OCI-LY3 (cell line): ENCODE results near the gene KIAA1671.

ENCODE experiments used
- H2AFZ ChIP-seq: fragments of 200-600, 300-600 bp; shearing (Covaris generic); 2 replicates; pipeline ENCODE4 v1.6.0; 2014; ENCODE audit warnings: antibody characterized with exemption, low read depth, low read length
- H3K27ac ChIP-seq: fragments of 200-600, 300-600 bp; sonication (generic); 2 replicates; pipeline ENCODE4 v1.5.1; 2014; ENCODE audit warnings: mild to moderate bottlenecking, low read length, moderate library complexity, mixed read lengths
- H3K27me3 ChIP-seq: fragments of 200-600, 300-600 bp; sonication (generic); 2 replicates; pipeline ENCODE4 v1.6.1; 2014; ENCODE audit warnings: low read depth, low read length, mixed read lengths
- H3K36me3 ChIP-seq: fragments of 200-600, 300-600 bp; sonication (generic); replicated peaks from 2 replicates; pipeline ENCODE3; 2014; ENCODE audit warnings: low read depth, low read length, mixed read lengths
- H3K4me1 ChIP-seq: fragments of 300-600, 200-600 bp; sonication (generic); 2 replicates; pipeline ENCODE4 v1.6.1; 2014; ENCODE audit warnings: low read length, mixed read lengths
- H3K4me2 ChIP-seq: fragments of 200-600, 300-600 bp; sonication (generic); 2 replicates; pipeline ENCODE4 v1.6.1; 2014; ENCODE audit warnings: low read length, mixed read lengths
- H3K4me3 ChIP-seq: fragments of 300-600, 200-600 bp; sonication (generic); 2 replicates; pipeline ENCODE4 v1.5.1; 2014; ENCODE audit warnings: antibody characterized with exemption, mild to moderate bottlenecking, low read length, moderate library complexity
- H3K79me2 ChIP-seq: fragments of 300-600, 200-600 bp; shearing (Covaris generic); 2 replicates; pipeline ENCODE4 v1.6.1; 2014; ENCODE audit warnings: mild to moderate bottlenecking, low read length, mixed read lengths
- H3K9ac ChIP-seq: fragments of 300-600, 200-600 bp; shearing (Covaris generic); 2 replicates; pipeline ENCODE4 v1.6.0; 2014; ENCODE audit warnings: mild to moderate bottlenecking, low read length, moderate library complexity
- H3K9me3 ChIP-seq: fragments of 200-600, 300-600 bp; shearing (Covaris generic); 2 replicates; pipeline ENCODE4 v1.6.1; 2014; ENCODE audit warnings: low read length, mixed read lengths; ENCODE audit not compliant: insufficient read depth
- H4K20me1 ChIP-seq: fragments of 200-600, 300-600 bp; sonication (generic); 2 replicates; pipeline ENCODE4 v1.6.1; 2016; ENCODE audit warnings: low read length, mixed read lengths; ENCODE audit not compliant: insufficient read depth
- EZH2phosphoT487 ChIP-seq: fragments of 200-600 bp; shearing (Covaris generic); IDR thresholded peaks from 2 replicates; pipeline ENCODE4 v1.6.1; 2018; ENCODE audit warnings: antibody characterized with exemption, mixed run types, low read depth
- TF ChIP-seq, protein P1 (sequence below): fragments of 200-600, 300-600 bp; sonication (generic); IDR thresholded peaks from 2 replicates; pipeline ENCODE4 v1.5.1; 2014; ENCODE audit warnings: antibody characterized with exemption, low read length, low read depth

KIAA1671 gene

DNA sequence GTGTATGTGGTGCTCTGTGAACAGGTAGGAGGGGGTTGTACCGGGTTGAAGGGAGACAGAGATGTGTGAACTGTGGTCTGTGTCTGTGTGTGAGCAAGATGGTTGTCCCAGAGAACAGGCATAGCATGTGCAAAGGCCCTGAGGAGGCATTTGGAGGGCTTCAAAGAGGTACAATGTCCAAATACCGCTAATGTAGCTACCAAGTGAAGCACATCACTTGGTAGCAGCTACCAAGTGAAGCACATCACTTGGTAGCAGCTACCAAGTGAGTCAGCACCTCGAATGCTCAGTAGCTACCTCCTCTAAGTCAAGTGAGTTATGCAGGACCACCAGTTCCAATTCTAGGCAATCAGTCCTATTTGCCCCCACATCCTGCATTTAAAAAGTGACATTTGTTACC lies 72.4 kb downstream of the KIAA1671 start:
- no peak overlapping the region for H3K4me3 ChIP-seq
- H3K27ac ChIP-seq: no peak overlapping the region
- H3K27me3 ChIP-seq: peaks cover 26% of the 10 kb centered on the region; the same call in 1 of the 2 replicates
- H2AFZ ChIP-seq: no peak overlapping the region
- no peaks in the 10 kb centered on the region for H3K79me2 ChIP-seq
- H3K36me3 ChIP-seq: no peaks in the 10 kb centered on the region
- no peaks in the 10 kb centered on the region for H3K9me3 ChIP-seq
- H4K20me1 ChIP-seq: no peaks in the 10 kb centered on the region
- H3K4me1 ChIP-seq: no peaks in the 10 kb centered on the region
- TF ChIP-seq, protein P1, sequence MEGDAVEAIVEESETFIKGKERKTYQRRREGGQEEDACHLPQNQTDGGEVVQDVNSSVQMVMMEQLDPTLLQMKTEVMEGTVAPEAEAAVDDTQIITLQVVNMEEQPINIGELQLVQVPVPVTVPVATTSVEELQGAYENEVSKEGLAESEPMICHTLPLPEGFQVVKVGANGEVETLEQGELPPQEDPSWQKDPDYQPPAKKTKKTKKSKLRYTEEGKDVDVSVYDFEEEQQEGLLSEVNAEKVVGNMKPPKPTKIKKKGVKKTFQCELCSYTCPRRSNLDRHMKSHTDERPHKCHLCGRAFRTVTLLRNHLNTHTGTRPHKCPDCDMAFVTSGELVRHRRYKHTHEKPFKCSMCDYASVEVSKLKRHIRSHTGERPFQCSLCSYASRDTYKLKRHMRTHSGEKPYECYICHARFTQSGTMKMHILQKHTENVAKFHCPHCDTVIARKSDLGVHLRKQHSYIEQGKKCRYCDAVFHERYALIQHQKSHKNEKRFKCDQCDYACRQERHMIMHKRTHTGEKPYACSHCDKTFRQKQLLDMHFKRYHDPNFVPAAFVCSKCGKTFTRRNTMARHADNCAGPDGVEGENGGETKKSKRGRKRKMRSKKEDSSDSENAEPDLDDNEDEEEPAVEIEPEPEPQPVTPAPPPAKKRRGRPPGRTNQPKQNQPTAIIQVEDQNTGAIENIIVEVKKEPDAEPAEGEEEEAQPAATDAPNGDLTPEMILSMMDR: no peak
- TF ChIP-seq EZH2phosphoT487: no peak
- H3K4me2 ChIP-seq: no peak overlapping the region
- H3K9ac ChIP-seq: no peak overlapping the region

DNA sequence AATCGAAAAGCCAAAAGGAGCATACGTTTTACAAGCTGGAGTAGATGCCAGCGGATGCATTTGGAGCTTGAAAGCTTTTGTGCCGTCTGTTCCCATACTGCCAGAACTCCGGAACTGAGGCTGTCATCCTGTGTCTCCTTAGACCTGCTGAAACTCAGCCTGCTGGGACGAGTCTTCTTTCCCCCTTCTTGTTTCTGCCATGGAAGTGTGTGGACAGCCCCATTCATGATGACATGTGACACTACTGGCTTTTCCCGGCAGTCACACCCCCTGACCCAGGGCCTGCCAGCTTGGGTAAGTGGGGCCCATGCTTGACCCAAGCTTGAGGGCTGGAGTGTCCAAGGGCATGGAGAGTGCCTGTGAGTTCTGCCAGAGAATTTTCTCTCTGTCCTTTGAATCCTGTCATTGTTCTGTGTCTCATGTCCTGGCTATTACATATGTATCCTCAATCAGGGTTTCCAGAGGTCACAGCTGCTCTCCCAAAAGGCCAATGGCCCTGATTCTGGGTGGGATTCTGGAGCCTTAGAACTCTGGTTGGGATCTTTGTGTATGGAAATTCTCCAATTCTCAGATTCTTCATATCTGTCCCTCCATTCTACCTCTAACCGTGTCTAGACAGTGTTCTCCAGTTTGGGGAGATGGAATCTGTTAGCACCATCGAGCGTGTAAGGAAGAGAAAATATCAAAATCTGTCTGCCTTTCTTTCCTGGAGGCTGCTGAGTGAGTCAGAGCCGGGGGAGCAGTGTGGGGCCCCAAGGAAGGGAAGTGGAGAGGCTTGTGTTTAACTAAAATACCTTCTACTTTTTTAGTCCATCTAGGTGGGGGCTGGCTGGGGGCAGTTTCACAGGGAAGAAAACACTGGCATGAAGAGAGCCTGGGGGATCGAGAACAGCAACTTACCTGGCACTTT lies 73.2 kb downstream of the KIAA1671 start:
- H3K9ac ChIP-seq: no peak overlapping the region
- no peaks in the 10 kb centered on the region for H3K4me1 ChIP-seq
- H3K27me3 ChIP-seq: peaks cover 19% of the 10 kb centered on the region; the same call in 1 of the 2 replicates

DNA sequence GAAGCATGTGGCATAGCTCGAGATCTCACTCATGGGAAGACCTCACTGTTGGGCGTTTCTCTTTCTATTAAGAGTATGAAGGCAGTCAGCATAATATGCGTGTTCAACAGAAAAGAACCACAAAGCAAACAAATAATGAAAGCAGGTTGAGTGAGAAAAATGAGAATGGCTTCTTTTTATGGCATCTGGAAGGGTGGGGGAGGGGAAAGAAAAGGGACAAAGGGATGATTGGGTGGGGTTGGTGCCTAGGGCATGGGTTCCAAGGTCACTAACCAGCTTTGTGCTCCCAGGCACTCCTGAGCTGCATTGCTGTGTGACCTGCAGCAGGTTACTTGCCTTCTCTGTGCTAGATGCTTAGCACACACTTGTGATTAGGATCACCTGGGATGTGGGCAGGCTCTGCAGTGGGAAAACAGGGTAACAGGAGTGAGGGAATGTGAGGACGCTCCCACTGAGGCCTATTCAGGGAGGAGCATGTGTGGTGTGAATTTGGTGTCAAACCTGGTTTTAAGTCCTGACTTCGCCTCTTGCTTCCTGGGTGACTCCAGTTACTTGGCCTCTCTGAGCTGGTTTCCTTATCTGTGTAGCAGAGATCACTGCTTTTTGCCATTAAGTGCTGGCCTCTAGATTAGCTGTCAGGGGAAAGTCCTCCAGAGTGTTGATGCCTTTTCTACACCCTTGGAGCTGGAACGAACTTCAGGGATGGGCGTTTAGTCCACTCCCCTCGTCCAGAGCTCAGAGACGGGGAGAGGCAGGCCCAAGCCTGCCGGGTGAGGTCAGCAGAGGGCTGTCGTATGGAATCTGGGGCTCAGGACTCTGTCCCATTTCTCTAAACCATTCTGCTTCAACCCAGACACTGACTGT lies 74.8 kb downstream of the KIAA1671 start:
- Histone ChIP-seq H3K4me3 (no peak overlapping the region), H3K27ac (no peak overlapping the region), H3K36me3 (no peaks in the 10 kb centered on the region), H3K27me3 (peaks cover 19% of the 10 kb centered on the region; the same call in 1 of the 2 replicates), H3K9me3 (no peaks in the 10 kb centered on the region), H3K4me1 (peaks cover under 1% of the 10 kb centered on the region; the same call in 1 of the 2 replicates), H3K79me2 (no peaks in the 10 kb centered on the region), H3K4me2 (no peak overlapping the region), H2AFZ (no peak overlapping the region), H3K9ac (no peak overlapping the region), H4K20me1 (no peaks in the 10 kb centered on the region)
- TF ChIP-seq, protein P1: no peak
- TF ChIP-seq EZH2phosphoT487: no peak

More for the DNA sequence above, 73.2 kb downstream of the KIAA1671 start:
- Histone ChIP-seq H3K9me3 (no peaks in the 10 kb centered on the region), H2AFZ (no peak overlapping the region), H3K27ac (no peak overlapping the region), H3K36me3 (no peaks in the 10 kb centered on the region), H4K20me1 (no peaks in the 10 kb centered on the region), H3K79me2 (no peaks in the 10 kb centered on the region), H3K4me2 (no peak overlapping the region), H3K4me3 (no peak overlapping the region)
- no peak for TF ChIP-seq EZH2phosphoT487
- TF ChIP-seq, protein P1: no peak
